ENCODE data around the gene GIGYF2.

GIGYF2 gene

DNA sequence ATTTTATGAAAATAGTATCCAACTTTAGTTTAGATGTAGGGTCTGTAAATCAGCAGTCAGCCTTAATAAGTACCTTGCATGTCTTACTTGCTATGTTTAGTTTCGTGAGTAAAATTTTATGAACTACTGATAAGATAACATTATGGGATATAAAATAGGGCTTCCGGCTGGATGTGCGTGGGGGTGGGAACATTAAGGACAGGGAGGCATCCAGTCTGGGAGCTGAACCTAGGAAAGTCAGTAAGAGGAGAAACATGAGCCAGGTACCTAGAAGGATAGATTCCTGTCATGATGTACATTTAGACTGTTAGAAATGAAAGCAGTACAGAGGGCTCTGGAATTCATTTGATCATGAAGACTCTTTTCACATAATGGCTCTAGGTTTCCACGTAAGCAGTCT lies 92.0 kb downstream of the GIGYF2 start:
- Histone ChIP-seq H3K9ac (ENCODE audit: low read depth, low read length) (no peak overlapping the region), H3K4me2 (ENCODE audit: low read length) (no peak overlapping the region), H3K4me1 (ENCODE audit: control insufficient read depth, insufficient read depth, low read length) (no peaks in the 10 kb centered on the region), H3K9me3 (replicated peaks; ENCODE audit: low read length) (no peaks in the 10 kb centered on the region), H3K27me3 (ENCODE audit: control insufficient read depth, insufficient read depth, low read length) (no peaks in the 10 kb centered on the region), H3K36me3 (ENCODE audit: insufficient read depth, low read length) (peaks cover 61% of the 10 kb centered on the region), H3K4me3 (ENCODE audit: low read length) (no peak overlapping the region)

DNA sequence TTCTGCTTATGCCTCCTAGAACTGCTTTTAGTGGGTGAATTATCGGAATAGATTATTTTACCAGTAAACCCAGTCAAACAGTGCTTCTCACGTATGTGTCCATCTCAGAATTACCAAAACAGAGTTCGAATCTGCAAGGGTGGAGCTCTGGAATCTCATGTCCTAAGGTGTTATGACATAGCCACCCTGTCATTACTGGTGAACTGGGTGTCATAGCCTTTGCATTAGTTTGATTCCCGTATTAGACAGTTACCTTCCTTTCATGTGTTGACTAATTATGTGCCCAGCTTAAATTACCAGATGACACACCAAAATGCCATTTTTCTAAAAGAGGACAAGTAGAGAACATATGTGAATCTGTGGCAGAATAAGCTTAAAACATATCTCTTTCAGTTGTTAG lies 94.4 kb downstream of the GIGYF2 start:
- H3K4me1 ChIP-seq (ENCODE audit: control insufficient read depth, insufficient read depth, low read length): no peaks in the 10 kb centered on the region
- no peaks in the 10 kb centered on the region for H3K9me3 ChIP-seq (replicated peaks; ENCODE audit: low read length)
- H3K4me2 ChIP-seq (ENCODE audit: low read length): no peak overlapping the region
- peaks cover 82% of the 10 kb centered on the region for H3K36me3 ChIP-seq (ENCODE audit: insufficient read depth, low read length)
- H3K27me3 ChIP-seq (ENCODE audit: control insufficient read depth, insufficient read depth, low read length): no peaks in the 10 kb centered on the region
- no peak overlapping the region for H3K9ac ChIP-seq (ENCODE audit: low read depth, low read length)
- no peak overlapping the region for H3K4me3 ChIP-seq (ENCODE audit: low read length)

DNA sequence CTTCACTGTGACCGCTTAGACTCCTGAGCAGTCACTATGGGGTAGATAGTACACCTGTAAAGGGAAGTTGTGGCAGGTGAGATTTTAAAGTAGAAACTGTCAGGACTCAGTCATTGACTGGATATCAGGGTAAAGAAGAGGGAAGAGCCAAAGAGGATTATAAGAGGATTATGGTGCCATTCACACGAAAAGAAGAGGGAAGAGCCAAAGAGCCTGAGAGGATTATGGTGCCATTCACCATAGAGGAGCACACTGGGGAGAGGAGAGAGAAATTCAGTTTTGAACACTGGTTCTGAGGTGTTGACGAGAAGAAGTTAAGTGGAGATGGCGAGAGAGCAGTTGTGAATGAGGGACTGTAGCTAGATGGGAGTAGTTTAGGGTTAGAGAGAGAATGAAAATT lies 96.1 kb downstream of the GIGYF2 start:
- no peak overlapping the region for H3K4me2 ChIP-seq (ENCODE audit: low read length)
- H3K4me3 ChIP-seq (ENCODE audit: low read length): no peak overlapping the region
- no peaks in the 10 kb centered on the region for H3K9me3 ChIP-seq (replicated peaks; ENCODE audit: low read length)
- H3K36me3 ChIP-seq (ENCODE audit: insufficient read depth, low read length): peaks cover 79% of the 10 kb centered on the region
- H3K9ac ChIP-seq (ENCODE audit: low read depth, low read length): no peak overlapping the region
- no peaks in the 10 kb centered on the region for H3K27me3 ChIP-seq (ENCODE audit: control insufficient read depth, insufficient read depth, low read length)
- no peaks in the 10 kb centered on the region for H3K4me1 ChIP-seq (ENCODE audit: control insufficient read depth, insufficient read depth, low read length)

DNA sequence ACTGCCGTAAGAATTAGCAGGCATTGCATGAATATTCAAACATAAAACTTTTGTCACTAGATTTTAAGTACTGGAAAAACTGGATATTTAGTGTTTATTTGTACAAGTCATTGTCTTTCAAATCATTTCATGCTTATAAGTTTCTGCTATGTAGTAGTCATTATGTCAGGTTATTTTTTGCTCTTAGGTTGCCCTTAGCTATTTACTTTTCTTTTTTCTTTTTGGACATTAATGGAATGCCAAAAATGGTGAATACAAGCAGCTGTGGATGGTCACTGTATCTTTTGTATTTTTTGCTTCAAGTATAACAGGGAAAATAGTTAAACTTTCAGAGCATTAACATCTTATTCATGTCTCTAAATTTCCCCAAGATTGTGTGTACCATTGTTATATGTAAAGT lies 97.8 kb downstream of the GIGYF2 start:
- H3K4me2 ChIP-seq (ENCODE audit: low read length): no peak overlapping the region
- no peaks in the 10 kb centered on the region for H3K9me3 ChIP-seq (replicated peaks; ENCODE audit: low read length)
- H3K9ac ChIP-seq (ENCODE audit: low read depth, low read length): no peak overlapping the region
- peaks cover 67% of the 10 kb centered on the region for H3K36me3 ChIP-seq (ENCODE audit: insufficient read depth, low read length)
- H3K4me1 ChIP-seq (ENCODE audit: control insufficient read depth, insufficient read depth, low read length): peaks cover 2% of the 10 kb centered on the region
- no peak overlapping the region for H3K4me3 ChIP-seq (ENCODE audit: low read length)
- H3K27me3 ChIP-seq (ENCODE audit: control insufficient read depth, insufficient read depth, low read length): no peaks in the 10 kb centered on the region

DNA sequence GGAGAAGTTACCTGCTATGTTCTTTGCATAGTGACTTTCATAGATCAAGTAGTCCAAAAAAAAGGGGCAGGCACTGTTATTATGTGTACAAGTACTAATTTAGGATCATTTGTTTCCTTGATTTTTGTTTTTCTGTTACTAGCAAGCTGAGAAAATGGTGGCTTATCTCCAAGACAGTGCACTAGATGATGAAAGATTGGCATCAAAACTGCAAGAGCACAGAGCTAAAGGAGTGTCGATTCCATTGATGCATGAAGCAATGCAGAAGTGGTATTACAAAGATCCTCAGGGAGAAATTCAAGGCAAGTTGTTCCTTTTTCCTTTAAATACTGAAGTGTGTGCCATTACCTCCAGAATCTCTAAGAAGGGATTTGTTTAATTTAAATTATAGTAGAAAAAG lies 98.8 kb downstream of the GIGYF2 start:
- H3K36me3 ChIP-seq (ENCODE audit: insufficient read depth, low read length): peaks cover 58% of the 10 kb centered on the region
- H3K4me3 ChIP-seq (ENCODE audit: low read length): no peak overlapping the region
- no peaks in the 10 kb centered on the region for H3K27me3 ChIP-seq (ENCODE audit: control insufficient read depth, insufficient read depth, low read length)
- H3K4me2 ChIP-seq (ENCODE audit: low read length): no peak overlapping the region
- no peak overlapping the region for H3K9ac ChIP-seq (ENCODE audit: low read depth, low read length)
- no peaks in the 10 kb centered on the region for H3K9me3 ChIP-seq (replicated peaks; ENCODE audit: low read length)
- H3K4me1 ChIP-seq (ENCODE audit: control insufficient read depth, insufficient read depth, low read length): peaks cover 5% of the 10 kb centered on the region

DNA sequence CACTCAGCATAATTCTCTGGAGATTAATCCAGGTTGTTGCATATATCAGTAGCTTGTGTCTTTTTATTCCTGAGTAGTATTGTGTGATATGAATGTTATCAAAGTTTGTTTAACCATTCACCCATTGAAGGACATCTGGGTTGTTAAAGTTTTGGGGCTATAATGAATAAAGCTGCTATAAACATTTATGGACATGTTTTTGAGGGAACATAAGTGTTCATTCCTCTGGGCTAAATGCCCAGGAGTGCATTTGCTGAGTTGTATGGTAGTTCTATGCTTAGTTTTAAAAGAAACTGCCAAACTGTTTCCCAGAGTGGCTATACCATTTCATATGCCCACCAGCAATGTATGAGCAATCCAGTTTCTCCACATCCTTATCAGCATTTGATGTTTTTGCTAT lies 101.1 kb downstream of the GIGYF2 start:
- H3K9me3 ChIP-seq (replicated peaks; ENCODE audit: low read length): no peaks in the 10 kb centered on the region
- H3K4me2 ChIP-seq (ENCODE audit: low read length): no peak overlapping the region
- no peak overlapping the region for H3K9ac ChIP-seq (ENCODE audit: low read depth, low read length)
- no peak overlapping the region for H3K4me3 ChIP-seq (ENCODE audit: low read length)
- H3K36me3 ChIP-seq (ENCODE audit: insufficient read depth, low read length): peaks cover 37% of the 10 kb centered on the region
- peaks cover 5% of the 10 kb centered on the region for H3K4me1 ChIP-seq (ENCODE audit: control insufficient read depth, insufficient read depth, low read length)
- no peaks in the 10 kb centered on the region for H3K27me3 ChIP-seq (ENCODE audit: control insufficient read depth, insufficient read depth, low read length)

DNA sequence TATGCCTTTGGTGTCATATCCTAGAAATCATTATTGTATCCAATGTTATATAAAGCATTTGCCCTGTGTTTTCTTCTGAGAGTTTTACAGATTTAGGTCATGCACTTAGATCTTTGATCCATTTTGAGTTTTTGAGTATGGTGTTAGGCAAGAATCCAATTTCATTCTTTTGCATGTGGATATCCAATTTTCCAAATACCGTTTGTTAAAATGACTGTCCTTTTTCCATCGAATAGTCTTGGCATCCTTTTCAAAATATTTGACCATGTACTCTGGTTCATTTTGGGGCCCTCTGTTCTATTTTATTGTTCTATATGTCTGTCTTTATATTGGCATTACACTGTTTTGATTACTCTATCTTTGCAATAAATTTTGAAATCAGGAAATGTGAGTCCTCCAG lies 103.0 kb downstream of the GIGYF2 start:
- Histone ChIP-seq H3K27me3 (ENCODE audit: control insufficient read depth, insufficient read depth, low read length) (no peaks in the 10 kb centered on the region), H3K4me3 (ENCODE audit: low read length) (no peak overlapping the region), H3K4me1 (ENCODE audit: control insufficient read depth, insufficient read depth, low read length) (peaks cover 5% of the 10 kb centered on the region), H3K36me3 (ENCODE audit: insufficient read depth, low read length) (peaks cover 20% of the 10 kb centered on the region), H3K4me2 (ENCODE audit: low read length) (no peak overlapping the region), H3K9ac (ENCODE audit: low read depth, low read length) (no peak overlapping the region), H3K9me3 (replicated peaks; ENCODE audit: low read length) (no peaks in the 10 kb centered on the region)

DNA sequence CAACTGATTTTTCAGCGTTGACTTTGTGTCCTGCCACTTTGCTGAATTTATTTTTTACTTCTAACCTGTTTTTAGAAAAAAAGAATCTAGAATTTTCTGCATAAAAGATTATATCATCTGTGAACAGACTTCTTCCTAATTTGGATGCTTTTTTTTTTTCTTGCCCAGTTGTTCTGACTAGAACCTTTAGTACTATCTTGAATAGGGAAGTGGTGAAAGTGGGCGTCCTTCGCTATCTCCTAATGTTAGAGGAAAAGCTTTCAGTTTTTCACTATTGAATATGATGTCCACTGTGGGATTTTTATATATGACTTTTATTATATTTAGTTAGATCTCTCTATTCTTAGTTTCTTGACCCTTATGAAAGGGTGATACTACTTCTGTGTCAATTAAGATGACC lies 105.0 kb downstream of the GIGYF2 start:
- no peak overlapping the region for H3K4me2 ChIP-seq (ENCODE audit: low read length)
- H3K27me3 ChIP-seq (ENCODE audit: control insufficient read depth, insufficient read depth, low read length): no peaks in the 10 kb centered on the region
- H3K9ac ChIP-seq (ENCODE audit: low read depth, low read length): no peak overlapping the region
- no peak overlapping the region for H3K4me3 ChIP-seq (ENCODE audit: low read length)
- H3K36me3 ChIP-seq (ENCODE audit: insufficient read depth, low read length): peaks cover 5% of the 10 kb centered on the region
- H3K4me1 ChIP-seq (ENCODE audit: control insufficient read depth, insufficient read depth, low read length): peaks cover 5% of the 10 kb centered on the region
- H3K9me3 ChIP-seq (replicated peaks; ENCODE audit: low read length): no peaks in the 10 kb centered on the region

DNA sequence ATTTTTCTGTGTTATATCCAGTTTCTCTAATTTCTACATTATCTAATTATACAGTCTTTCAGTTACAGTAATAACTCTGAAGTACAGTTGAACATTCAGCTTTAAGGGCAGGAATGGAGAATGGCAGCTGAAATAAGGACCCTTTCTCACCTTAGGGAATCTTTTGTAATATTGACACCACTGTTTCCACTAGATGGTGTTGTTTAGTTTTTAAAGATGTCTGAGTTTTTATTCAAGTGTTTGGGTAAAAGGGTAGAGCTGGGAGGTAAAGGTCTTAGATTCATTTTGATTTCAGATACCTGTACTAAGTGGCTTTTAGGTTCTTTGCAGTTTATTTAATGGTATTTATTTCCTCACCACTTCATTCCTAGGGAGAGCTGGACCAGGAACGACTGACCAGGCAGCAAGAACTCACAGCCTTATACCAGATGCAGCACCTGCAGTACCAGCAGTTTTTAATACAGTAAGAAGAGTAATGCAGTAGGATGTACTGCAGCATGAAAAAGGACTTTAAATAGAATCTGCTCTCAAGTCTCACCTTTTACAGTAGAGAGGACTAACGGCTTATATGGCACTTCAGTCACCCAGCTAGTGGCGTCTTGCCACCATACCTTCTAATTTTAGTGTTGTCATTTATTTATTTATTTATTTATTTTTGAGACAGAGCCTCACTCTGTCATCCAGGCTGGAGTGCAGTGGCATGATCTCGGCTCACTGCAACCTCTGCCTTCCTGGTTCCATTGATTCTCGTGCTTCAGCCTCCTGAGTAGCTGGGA lies 112.4 kb downstream of the GIGYF2 start:
- H3K36me3 ChIP-seq (ENCODE audit: insufficient read depth, low read length): peaks cover 50% of the 10 kb centered on the region
- no peaks in the 10 kb centered on the region for H3K4me1 ChIP-seq (ENCODE audit: control insufficient read depth, insufficient read depth, low read length)
- H3K27me3 ChIP-seq (ENCODE audit: control insufficient read depth, insufficient read depth, low read length): no peaks in the 10 kb centered on the region
- no peak overlapping the region for H3K4me2 ChIP-seq (ENCODE audit: low read length)
- H3K9ac ChIP-seq (ENCODE audit: low read depth, low read length): no peak overlapping the region
- H3K4me3 ChIP-seq (ENCODE audit: low read length): no peak overlapping the region
- H3K9me3 ChIP-seq (replicated peaks; ENCODE audit: low read length): no peaks in the 10 kb centered on the region

DNA sequence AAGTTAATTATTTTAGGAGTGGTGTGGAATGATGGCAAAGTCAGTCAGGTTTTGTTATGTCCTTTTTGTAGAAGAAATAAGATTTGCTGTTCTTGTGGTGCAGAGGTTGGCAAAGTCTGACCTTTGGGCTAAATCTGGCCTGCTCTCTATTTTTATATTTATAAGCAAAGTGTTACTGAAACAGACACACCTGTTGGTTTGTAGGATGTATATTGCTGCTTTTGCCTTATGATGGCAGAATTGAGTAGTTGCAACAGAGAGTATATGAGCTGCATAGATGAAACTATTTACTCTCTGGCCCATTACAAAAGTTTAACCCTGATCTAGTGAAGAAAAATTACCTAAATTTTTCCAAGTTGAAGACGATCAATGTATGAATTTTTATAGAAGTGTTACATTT lies 113.3 kb downstream of the GIGYF2 start:
- Histone ChIP-seq H3K4me3 (ENCODE audit: low read length) (no peak overlapping the region), H3K9ac (ENCODE audit: low read depth, low read length) (no peak overlapping the region), H3K36me3 (ENCODE audit: insufficient read depth, low read length) (peaks cover 59% of the 10 kb centered on the region), H3K27me3 (ENCODE audit: control insufficient read depth, insufficient read depth, low read length) (no peaks in the 10 kb centered on the region), H3K9me3 (replicated peaks; ENCODE audit: low read length) (no peaks in the 10 kb centered on the region), H3K4me1 (ENCODE audit: control insufficient read depth, insufficient read depth, low read length) (no peaks in the 10 kb centered on the region), H3K4me2 (ENCODE audit: low read length) (no peak overlapping the region)

DNA sequence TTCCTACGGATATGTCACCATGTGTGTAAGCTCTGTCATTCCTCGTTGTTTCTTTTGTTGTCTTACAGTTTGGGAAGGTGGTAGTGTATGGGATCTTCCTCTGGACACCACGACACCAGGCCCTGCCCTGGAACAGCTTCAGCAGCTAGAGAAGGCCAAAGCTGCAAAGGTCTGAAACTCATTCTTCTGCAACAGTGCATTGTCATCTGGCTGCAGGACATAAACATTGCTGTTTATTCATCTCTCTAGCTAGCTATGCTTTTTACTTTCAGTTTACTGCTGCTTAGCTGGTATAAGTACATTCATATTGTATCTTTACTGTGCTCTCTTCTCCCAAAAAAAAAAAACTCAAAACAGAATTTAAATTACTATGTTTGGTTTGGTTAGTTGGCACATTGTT lies 118.4 kb downstream of the GIGYF2 start:
- no peak overlapping the region for H3K4me3 ChIP-seq (ENCODE audit: low read length)
- no peaks in the 10 kb centered on the region for H3K4me1 ChIP-seq (ENCODE audit: control insufficient read depth, insufficient read depth, low read length)
- H3K4me2 ChIP-seq (ENCODE audit: low read length): no peak overlapping the region
- H3K36me3 ChIP-seq (ENCODE audit: insufficient read depth, low read length): peaks cover 71% of the 10 kb centered on the region
- no peaks in the 10 kb centered on the region for H3K27me3 ChIP-seq (ENCODE audit: control insufficient read depth, insufficient read depth, low read length)
- no peaks in the 10 kb centered on the region for H3K9me3 ChIP-seq (replicated peaks; ENCODE audit: low read length)
- no peak overlapping the region for H3K9ac ChIP-seq (ENCODE audit: low read depth, low read length)

DNA sequence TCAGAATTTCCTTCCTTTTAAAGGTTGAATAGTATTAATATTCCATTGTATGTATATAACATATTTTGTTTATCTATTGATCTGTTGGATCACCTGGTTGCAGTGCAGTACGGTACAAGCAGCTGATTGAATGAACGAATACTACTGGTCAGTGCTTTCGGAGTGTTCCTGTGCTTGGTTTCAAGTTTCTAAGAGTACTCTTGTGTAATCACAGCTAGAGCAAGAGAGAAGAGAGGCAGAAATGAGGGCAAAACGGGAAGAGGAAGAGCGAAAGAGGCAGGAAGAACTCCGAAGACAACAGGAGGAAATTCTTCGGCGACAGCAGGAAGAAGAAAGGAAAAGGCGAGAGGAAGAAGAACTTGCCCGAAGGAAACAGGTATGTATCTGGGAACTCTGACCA lies 119.5 kb downstream of the GIGYF2 start:
- H3K9me3 ChIP-seq (replicated peaks; ENCODE audit: low read length): no peaks in the 10 kb centered on the region
- H3K4me2 ChIP-seq (ENCODE audit: low read length): no peak overlapping the region
- H3K36me3 ChIP-seq (ENCODE audit: insufficient read depth, low read length): peaks cover 65% of the 10 kb centered on the region
- no peak overlapping the region for H3K9ac ChIP-seq (ENCODE audit: low read depth, low read length)
- no peaks in the 10 kb centered on the region for H3K27me3 ChIP-seq (ENCODE audit: control insufficient read depth, insufficient read depth, low read length)
- no peaks in the 10 kb centered on the region for H3K4me1 ChIP-seq (ENCODE audit: control insufficient read depth, insufficient read depth, low read length)
- H3K4me3 ChIP-seq (ENCODE audit: low read length): no peak overlapping the region

All from skeletal muscle satellite cell (primary cell).